Thymus (tissue), 2 donors: ENCODE measurements around the gene CD160. TPM values are rescaled to one million over a fixed set of nuclear protein-coding genes. Genes with fewer than 3 reads are reported as not detected.

Experiments
- polyA plus RNA-seq: library from polyadenylated mRNA; stranded (reverse); fragments of 200-250 nt; gene quantifications from one replicate; pipeline ENCODE4 v1.2.3, GENCODE V29; 2013
- total RNA-seq: library from RNA; stranded (reverse); fragments of 120-200 nt; gene quantifications from one replicate; pipeline ENCODE4 v1.2.4, GENCODE V29; 2013
- donor health status: healthy.

CD160 gene
- total and polyA plus RNA-seq, 2 donors: 0.25 to 0.76 TPM

Other genes with a start within 250 kb of the CD160 start
- 25.2 TPM for gene GPR89A, start 111.5 kb upstream of the CD160 start, total RNA-seq
- 21.3 TPM for gene GPR89A, start 111.5 kb upstream of the CD160 start, polyA plus RNA-seq
- gene PDZK1, start 12.1 kb upstream of the CD160 start, total RNA-seq: 0.90 TPM
- gene PDZK1, start 12.1 kb upstream of the CD160 start, polyA plus RNA-seq: 1.5 TPM
- gene RNF115, start 104.6 kb downstream of the CD160 start, total RNA-seq: 8.8 TPM
- gene RNF115, start 104.6 kb downstream of the CD160 start, polyA plus RNA-seq: 12.3 TPM
- 26.7 TPM for gene POLR3C, start 104.7 kb downstream of the CD160 start, total RNA-seq
- gene POLR3C, start 104.7 kb downstream of the CD160 start, polyA plus RNA-seq: 17.2 TPM
- 3.7 TPM for gene NUDT17, start 126.1 kb downstream of the CD160 start, total RNA-seq
- 6.0 TPM for gene NUDT17, start 126.1 kb downstream of the CD160 start, polyA plus RNA-seq
- gene PIAS3, start 139.6 kb downstream of the CD160 start, total RNA-seq: 6.0 TPM
- 29.9 TPM for gene PIAS3, start 139.6 kb downstream of the CD160 start, polyA plus RNA-seq
- 0.28 TPM for gene ANKRD35, start 166.4 kb downstream of the CD160 start, total RNA-seq
- 2.7 TPM for gene ANKRD35, start 166.4 kb downstream of the CD160 start, polyA plus RNA-seq
- 0.57 TPM for gene ITGA10, start 190.6 kb downstream of the CD160 start, total RNA-seq
- 10.3 TPM for gene ITGA10, start 190.6 kb downstream of the CD160 start, polyA plus RNA-seq
- 32.9 TPM for gene PEX11B, start 199.2 kb downstream of the CD160 start, total RNA-seq
- 38.1 TPM for gene PEX11B, start 199.2 kb downstream of the CD160 start, polyA plus RNA-seq
- gene RBM8A, start 208.0 kb downstream of the CD160 start, total RNA-seq: 225 TPM
- gene RBM8A, start 208.0 kb downstream of the CD160 start, polyA plus RNA-seq: 112 TPM
- gene LIX1L, start 238.5 kb downstream of the CD160 start, total RNA-seq: 13.1 TPM
- gene LIX1L, start 238.5 kb downstream of the CD160 start, polyA plus RNA-seq: 22.0 TPM
- 0.19 TPM for gene ANKRD34A, start 245.1 kb downstream of the CD160 start, total RNA-seq
- 0.89 TPM for gene ANKRD34A, start 245.1 kb downstream of the CD160 start, polyA plus RNA-seq
- gene POLR3GL, start 245.2 kb downstream of the CD160 start, total RNA-seq: 37.5 TPM
- gene POLR3GL, start 245.2 kb downstream of the CD160 start, polyA plus RNA-seq: 89.6 TPM